Measurements from ENCODE around the gene A2M. TPM values are rescaled to one million over a fixed set of nuclear protein-coding genes. Genes with fewer than 3 reads are reported as not detected.

A2M gene
- total RNA-seq (100 to 1,000 TPM in 5 of 7 donors, 10 to 100 TPM in 2; 50.5 to 426 (median 222) TPM), polyA plus RNA-seq (100 to 1,000 TPM; 125 to 926 TPM)
- long read RNA-seq, donor 1, full-length matches to known transcripts = 10 of 292 reads
- long read RNA-seq, donor 1, partial matches to known transcripts = 267 of 292 reads
- long read RNA-seq, donor 1, other reads (novel, unspliced or antisense) = 15 of 292 reads
- long read RNA-seq, donor 2, full-length matches to known transcripts = 5 of 10 reads
- long read RNA-seq, donor 2, partial matches to known transcripts = 5 of 10 reads
- long read RNA-seq, donor 2, other reads (novel, unspliced or antisense) = 0 of 10 reads
- long read RNA-seq, donor 3, full-length matches to known transcripts = 917 of 1,121 reads
- long read RNA-seq, donor 3, partial matches to known transcripts = 160 of 1,121 reads
- long read RNA-seq, donor 3, other reads (novel, unspliced or antisense) = 44 of 1,121 reads

GRCh38 chr12:9115731-9116559 lies at the start of gene A2M:
Gene A2M (minus strand): TSS chr12:9115919. CDS start chr12:9115849, 70 bp downstream.
- intact Hi-C loops (cut with DNase I) = no loop called here
- peak in 1 of 5 donors; percentile 31 for DNase-seq
- no peaks in the 10 kb centered on the region for H3K36me3 ChIP-seq
- H3K27ac ChIP-seq = peak within 1 kb of the TSS in 1 of 2 donors; percentile 18
- no peaks in the 10 kb centered on the region for H3K4me1 ChIP-seq (ENCODE audit: insufficient read depth)
- no peaks in the 10 kb centered on the region for H3K9me3 ChIP-seq
- H3K27me3 ChIP-seq = no peaks in the 10 kb centered on the region
- TF ChIP-seq EP300 (IDR thresholded peaks at IDR 0.05) (peak; percentile 82), POLR2A (IDR thresholded peaks at IDR 0.05) (no peak)
- H3K4me3 ChIP-seq = peak within 1 kb of the TSS; percentile 34
- 20 to 31% (median 24%) methylated on average over 9 of the region's 9 CpGs for WGBS, 3 donors

GRCh38 chr12:9163392-9163791 lies 47.7 kb upstream of the A2M start:
- Histone ChIP-seq H3K9me3 (no peaks in the 10 kb centered on the region), H3K4me1 (ENCODE audit: insufficient read depth) (no peaks in the 10 kb centered on the region), H3K27me3 (no peaks in the 10 kb centered on the region), H3K27ac (no peak overlapping the region), H3K36me3 (no peaks in the 10 kb centered on the region), H3K4me3 (no peak overlapping the region)
- intact Hi-C loops (cut with DNase I) = no loop called here
- no peak for DNase-seq
- WGBS, 3 donors = 82 to 91% (median 83%) methylated on average over 5 of the region's 5 CpGs
- TF ChIP-seq POLR2A (IDR thresholded peaks at IDR 0.05) = no peak
- TF ChIP-seq CTCF (IDR thresholded peaks at IDR 0.05) = no peak

- intact Hi-C loops (cut with DNase I) = no loop called here
- TF ChIP-seq CTCF (IDR thresholded peaks at IDR 0.05) (no peak), EP300 (IDR thresholded peaks at IDR 0.05) (no peak), POLR2A (IDR thresholded peaks at IDR 0.05) (no peak)
These were observed 40.4 kb upstream of the A2M start for GRCh38 chr12:9156119-9156518.

GRCh38 chr12:9149372-9149771 lies 33.7 kb upstream of the A2M start:
- 65 to 70% (median 66%) methylated on average over 6 of the region's 6 CpGs for WGBS, 3 donors

More at GRCh38 chr12:9156119-9156518, 40.4 kb upstream of the A2M start:
- 78 to 86% (median 81%) methylated on average over 4 of the region's 4 CpGs for WGBS, 3 donors
- DNase-seq = no peak
- Histone ChIP-seq H3K4me1 (ENCODE audit: insufficient read depth) (no peaks in the 10 kb centered on the region), H3K4me3 (no peak overlapping the region), H3K27ac (no peak overlapping the region), H3K9me3 (no peaks in the 10 kb centered on the region), H3K27me3 (no peaks in the 10 kb centered on the region), H3K36me3 (no peaks in the 10 kb centered on the region)

More at GRCh38 chr12:9149372-9149771, 33.7 kb upstream of the A2M start:
- TF ChIP-seq POLR2A (IDR thresholded peaks at IDR 0.05) (no peak), CTCF (IDR thresholded peaks at IDR 0.05) (no peak), EP300 (IDR thresholded peaks at IDR 0.05) (no peak)
- no peak for DNase-seq
- Histone ChIP-seq H3K4me3 (no peak overlapping the region), H3K36me3 (no peaks in the 10 kb centered on the region), H3K9me3 (no peaks in the 10 kb centered on the region), H3K4me1 (ENCODE audit: insufficient read depth) (no peaks in the 10 kb centered on the region), H3K27ac (no peak overlapping the region), H3K27me3 (no peaks in the 10 kb centered on the region)
- intact Hi-C loops (cut with DNase I) = no loop called here

All from ovary (tissue), 10 donors.